Right lobe of liver (tissue), 6 donors: ENCODE results near the gene ENTPD2. TPM values are rescaled to one million over a fixed set of nuclear protein-coding genes. Genes with fewer than 3 reads are reported as not detected.

ENCODE experiments used
- ATAC-seq, 4 donors: fragments of 200-7000 bp; cut with Tn5 transposase; one replicate each; pipeline ENCODE4 v1.9.1; 2020; ENCODE audit warnings: mild to moderate bottlenecking in 4 of 4, moderate library complexity in 4 of 4
- DNase-seq, 3 donors: peaks; one replicate each; pipeline ENCODE4 v3.0.0-alpha.2; 2020
- H3K27ac ChIP-seq, 3 donors: fragments of 200-600 bp; one replicate each; pipeline ENCODE4 v1.8.0; 2022
- H3K27me3 ChIP-seq, 2 donors: fragments of 200-600 bp; one replicate each; pipeline ENCODE4 v1.8.0; 2022
- H3K36me3 ChIP-seq, 4 donors: fragments of 200-600 bp; sonication (generic) in 1 of 4; one replicate each; pipeline versions ENCODE4 v1.5.1 to v1.8.0; 2017 to 2022; ENCODE audit warnings: control low read depth in 1 of 4
- H3K4me1 ChIP-seq, 4 donors: fragments of 200-600 bp; sonication (generic) in 1 of 4; one replicate each; pipeline versions ENCODE4 v1.5.1 to v1.8.0; 2017 to 2022; ENCODE audit warnings: control low read depth in 1 of 4
- H3K4me3 ChIP-seq, 3 donors: fragments of 200-600 bp; one replicate each; pipeline ENCODE4 v1.8.0; 2022
- H3K9me3 ChIP-seq, 4 donors: fragments of 200-600 bp; sonication (generic) in 1 of 4; one replicate each; pipeline versions ENCODE4 v1.5.1 to v1.8.0; 2017 to 2022; ENCODE audit warnings: control low read depth in 1 of 4
- CTCF ChIP-seq, 4 donors: fragments of 200-600 bp in 3 of 4; fragments of 450-650 bp in 1 of 4; IDR thresholded peaks; one replicate each; pipeline versions ENCODE4 v1.5.1 to v1.8.0; 2016 to 2022; ENCODE audit warnings: antibody characterized with exemption in 4 of 4, mild to moderate bottlenecking in 2 of 4
- POLR2A ChIP-seq: fragments of 450-650 bp; IDR thresholded peaks from one replicate; pipeline ENCODE4 v1.6.1; 2017; ENCODE audit warnings: antibody characterized with exemption, mild to moderate bottlenecking
- WGBS: methylation state at CpG from one replicate; pipeline ENCODE4 v1.1.6; 2018; ENCODE audit warnings: low coverage, low lambda C conversion rate; ENCODE audit not compliant: insufficient coverage; ENCODE audit errors: missing lambda C conversion rate; 5-methylcytosine and 5-hydroxymethylcytosine counted together
- intact Hi-C, 2 donors: fragments of 100-400 bp; cut with DNase I; formaldehyde crosslinking; loops; one replicate each; pipeline versions ENCODE4 v1.11.2 to v1.14.1; 2022
- total RNA-seq, 6 experiments: library from RNA; depleted of rRNA in 2 of 6; stranded (reverse); fragments of >200 nt in 2 of 6; fragmentation: NEBNext Ultra II Directional in 3 of 6; extraction: Animal tissue kit (Norgen Biotek cat#: 25700) in 3 of 6; gene quantifications; one replicate each; pipeline versions ENCODE4 v1.1.0 to v1.2.4, GENCODE V29; 2016 to 2023
- donor health status: DM: no; HTN: yes; CAD: no.
- donor health status: DM: no; HTN: no; CAD: no.
- donor health status: DM: no; HTN: no; CAD: no.
- donor health status: DM: no; HTN: yes; CAD: no.
- donor health status: DM: no; HTN: yes; CAD: no.

ENTPD2 gene
- total RNA-seq, 6 experiments from 2014 or later, result 0.50 to 2.1 (median 0.80) TPM

DNA sequence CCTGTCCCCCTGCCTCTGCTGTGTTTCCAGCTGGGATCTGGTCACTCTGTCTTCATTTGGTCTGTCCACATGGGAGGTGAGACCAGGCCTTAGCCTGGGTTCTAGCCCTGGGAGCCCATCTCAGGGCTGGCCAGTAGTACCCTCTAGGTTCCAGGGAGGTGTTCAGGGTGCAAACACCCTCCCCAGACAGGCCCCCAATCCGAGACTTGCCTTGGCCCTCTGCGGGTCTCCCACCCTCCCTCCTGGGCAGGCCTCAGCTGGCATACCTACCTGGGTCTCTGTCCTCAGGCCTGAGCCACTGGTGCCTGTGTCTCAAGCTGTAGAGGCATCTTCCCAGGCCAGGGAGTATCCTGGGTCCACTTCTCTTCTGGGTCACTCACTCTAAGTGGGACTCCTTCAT is 17.4 kb upstream of the ENTPD2 start:
- no peak overlapping the region for H3K4me3 ChIP-seq
- peaks cover 0 to 17% of the 10 kb centered on the region in 2 donors for H3K27me3 ChIP-seq
- intact Hi-C loops, result no loop called here
- H3K9me3 ChIP-seq, result no peaks in the 10 kb centered on the region
- TF ChIP-seq CTCF (IDR thresholded peaks at IDR 0.05) (no peak), POLR2A (no peak)
- DNase-seq (peak in 1 of 3 donors; percentile 42), ATAC-seq (no peak)
- H3K4me1 ChIP-seq, result peaks cover 0 to 3% (median 0%) of the 10 kb centered on the region in 4 donors
- no CpG with 5 or more reads among the region's 2 CpGs for WGBS
- H3K36me3 ChIP-seq, result no peaks in the 10 kb centered on the region
- H3K27ac ChIP-seq, result no peak overlapping the region

GRCh38 chr9:137070906-137071275 is 17.0 kb upstream of the ENTPD2 start:
- intact Hi-C loops, result no loop called here
- 7% methylated on average over 2 of the region's 6 CpGs for WGBS
- Histone ChIP-seq H3K27me3 (peaks cover 0 to 14% of the 10 kb centered on the region in 2 donors), H3K4me1 (peaks cover 0 to 3% (median 0%) of the 10 kb centered on the region in 4 donors), H3K4me3 (peak overlapping the region in 1 of 3 donors; percentile 27), H3K36me3 (no peaks in the 10 kb centered on the region), H3K27ac (peak overlapping the region in 1 of 3 donors; percentile 10), H3K9me3 (no peaks in the 10 kb centered on the region)
- DNase-seq (peak in 1 of 3 donors; percentile 53), ATAC-seq (peak; percentile 1 to 7 (median 2))
- TF ChIP-seq POLR2A (no peak), CTCF (IDR thresholded peaks at IDR 0.05) (no peak)

DNA sequence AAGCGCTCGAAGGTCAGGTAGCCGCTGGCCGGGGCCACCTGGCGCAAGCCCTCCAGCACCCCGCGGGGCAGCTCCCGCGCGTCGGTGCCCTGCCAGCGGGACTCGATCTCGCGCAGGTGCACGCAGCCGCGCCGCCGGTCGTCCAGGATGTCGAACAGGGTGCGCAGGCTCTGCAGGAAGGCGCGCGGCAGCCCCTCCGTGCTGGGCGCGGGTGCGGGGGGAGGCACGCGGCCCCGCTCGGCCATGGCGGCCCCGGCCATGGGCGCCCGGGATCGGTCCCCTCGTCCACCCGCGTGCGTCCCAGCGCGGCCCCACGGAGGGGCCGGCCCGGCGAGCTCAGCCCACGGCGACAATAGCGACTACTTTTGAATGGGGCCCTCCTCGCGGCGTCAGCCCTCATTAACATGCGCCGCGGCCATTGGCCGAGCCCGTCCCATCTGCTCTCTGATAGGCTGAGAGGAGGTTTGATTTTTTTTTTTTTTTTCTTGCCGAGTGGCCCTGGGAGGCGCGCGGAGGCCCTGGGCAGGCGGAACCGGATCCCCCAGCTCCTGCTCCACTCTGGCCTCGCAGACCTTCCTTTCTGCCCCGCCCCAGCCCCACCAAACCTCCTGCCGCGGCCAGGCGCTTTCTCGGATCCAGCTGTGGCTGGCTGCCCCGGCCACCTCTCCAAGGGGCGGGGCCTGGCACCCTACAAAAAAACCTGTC is 16.5 kb upstream of the ENTPD2 start, which contains the start of gene SAPCD2:
SAPCD2 (minus strand) TSS at position 357 of the 705 bp plus-strand sequence; CDS start at position 260, 97 bp downstream.
- Histone ChIP-seq H3K4me3 (peak within 1 kb of the TSS in 1 of 3 donors; percentile 27), H3K27ac (peak within 1 kb of the TSS in 1 of 3 donors; percentile 10), H3K9me3 (no peaks in the 10 kb centered on the region), H3K27me3 (peaks cover 0 to 14% of the 10 kb centered on the region in 2 donors), H3K36me3 (no peaks in the 10 kb centered on the region), H3K4me1 (peaks cover 0 to 3% (median 0%) of the 10 kb centered on the region in 4 donors)
- ATAC-seq (peak; percentile 84 to 91 (median 86)), DNase-seq (peak; percentile 82 to 87 (median 87))
- TF ChIP-seq CTCF (IDR thresholded peaks at IDR 0.05), result no peak
- no peak for TF ChIP-seq POLR2A
- WGBS, result 0% methylated on average over 18 of the region's 74 CpGs
- intact Hi-C loops, result no loop called here

DNA sequence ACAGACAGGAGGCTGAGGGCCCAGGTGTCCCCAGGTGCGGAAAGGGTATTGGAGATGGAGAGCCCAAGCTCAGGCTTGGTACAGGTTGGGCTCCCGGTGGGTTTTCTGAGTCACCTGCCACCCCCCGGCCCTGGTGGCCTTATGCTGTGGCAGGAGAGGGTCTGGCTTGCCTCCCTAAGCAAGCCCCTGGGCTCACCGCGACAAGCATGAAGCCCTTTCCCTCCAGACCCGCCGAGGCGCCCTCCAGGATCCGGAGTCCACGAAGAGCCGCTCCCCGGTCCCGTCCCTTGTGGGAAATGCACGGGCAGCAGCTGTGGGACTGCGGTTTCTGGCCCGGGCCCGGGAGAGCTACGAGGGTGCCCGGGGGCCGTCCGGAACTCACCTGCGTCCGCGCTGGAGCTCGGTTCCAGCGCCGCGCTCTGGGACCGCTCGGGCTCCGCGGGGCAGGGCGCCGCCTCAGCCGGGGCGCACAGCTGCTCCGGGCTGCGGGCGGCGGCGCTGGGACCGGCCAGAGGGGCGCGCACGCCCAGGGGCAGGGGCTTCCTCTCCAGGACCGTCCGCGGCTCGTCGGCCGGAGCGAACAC is 15.7 kb upstream of the ENTPD2 start:
- peaks cover 0 to 14% of the 10 kb centered on the region in 2 donors for H3K27me3 ChIP-seq
- intact Hi-C loops, result no loop called here
- no peak overlapping the region for H3K4me3 ChIP-seq
- no peak for TF ChIP-seq CTCF (IDR thresholded peaks at IDR 0.05)
- no peak for TF ChIP-seq POLR2A
- 0% methylated on average over 3 of the region's 52 CpGs for WGBS
- no peak overlapping the region for H3K27ac ChIP-seq
- H3K4me1 ChIP-seq, result peaks cover 0 to 3% (median 0%) of the 10 kb centered on the region in 4 donors
- H3K9me3 ChIP-seq, result no peaks in the 10 kb centered on the region
- ATAC-seq (no peak), DNase-seq (peak in 1 of 3 donors; percentile 55)
- no peaks in the 10 kb centered on the region for H3K36me3 ChIP-seq
